ENCODE results near the gene TLN1. TPM values are rescaled to one million over a fixed set of nuclear protein-coding genes. Genes with fewer than 3 reads are reported as not detected.

TLN1 gene
- total and polyA plus RNA-seq, 2 of the 8 experiments (the other 6 are each of a cell fraction or from before 2014, with no cell fraction given), result 28.1 to 90.1 TPM

GRCh38 chr9:35705836-35706430, 26.1 kb downstream of the TLN1 start (continued):
- TF ChIP-seq CHD7 (IDR thresholded peaks at IDR 0.05; ENCODE audit: insufficient replicate concordance, low read length) (no peak), TBP (IDR thresholded peaks at IDR 0.05; ENCODE audit: low read depth, low read length) (no peak), TCF12 (IDR thresholded peaks at IDR 0.05; ENCODE audit: low read depth, low read length) (no peak), MAFK (IDR thresholded peaks at IDR 0.05; ENCODE audit: low read depth, low read length) (no peak), KDM1A (IDR thresholded peaks at IDR 0.05; ENCODE audit: borderline replicate concordance, low read length) (no peak), HDAC6 (IDR thresholded peaks at IDR 0.05; ENCODE audit: low read depth, low read length) (no peak), SP4 (IDR thresholded peaks at IDR 0.05; ENCODE audit: low read length) (no peak), CHD2 (IDR thresholded peaks at IDR 0.05; ENCODE audit: low read length) (no peak), ATF3 (IDR thresholded peaks at IDR 0.05; ENCODE audit: insufficient read depth, low read depth, low read length) (no peak), SIN3A (conservative IDR thresholded peaks at IDR 0.05 in 1 of 2, IDR thresholded peaks at IDR 0.05 in 1 of 2; ENCODE audit: low read depth in 1 of 2, low read length in 2 of 2) (no peak)
